ENCODE measurements around the gene CDK14.

Gene CDK14

DNA sequence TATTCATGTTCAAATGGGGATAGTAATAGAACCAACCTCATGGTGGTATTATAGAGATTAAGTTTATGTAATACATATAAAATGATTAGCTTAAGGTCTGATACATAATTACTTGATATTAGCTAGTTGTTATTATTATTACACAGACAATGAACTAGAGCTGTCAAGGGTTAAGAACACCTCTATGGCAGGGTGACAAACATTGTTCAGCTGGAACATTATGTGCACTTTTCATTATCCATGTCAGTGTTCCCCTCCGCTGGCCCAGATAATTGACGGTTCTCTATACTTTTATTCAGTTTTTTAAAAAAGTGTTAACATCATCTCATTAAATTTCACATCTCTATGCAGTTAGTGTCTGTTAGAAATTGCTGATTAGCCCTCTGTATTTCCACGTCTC lies 142.1 kb downstream of the CDK14 start:
- TF ChIP-seq, protein P1, sequence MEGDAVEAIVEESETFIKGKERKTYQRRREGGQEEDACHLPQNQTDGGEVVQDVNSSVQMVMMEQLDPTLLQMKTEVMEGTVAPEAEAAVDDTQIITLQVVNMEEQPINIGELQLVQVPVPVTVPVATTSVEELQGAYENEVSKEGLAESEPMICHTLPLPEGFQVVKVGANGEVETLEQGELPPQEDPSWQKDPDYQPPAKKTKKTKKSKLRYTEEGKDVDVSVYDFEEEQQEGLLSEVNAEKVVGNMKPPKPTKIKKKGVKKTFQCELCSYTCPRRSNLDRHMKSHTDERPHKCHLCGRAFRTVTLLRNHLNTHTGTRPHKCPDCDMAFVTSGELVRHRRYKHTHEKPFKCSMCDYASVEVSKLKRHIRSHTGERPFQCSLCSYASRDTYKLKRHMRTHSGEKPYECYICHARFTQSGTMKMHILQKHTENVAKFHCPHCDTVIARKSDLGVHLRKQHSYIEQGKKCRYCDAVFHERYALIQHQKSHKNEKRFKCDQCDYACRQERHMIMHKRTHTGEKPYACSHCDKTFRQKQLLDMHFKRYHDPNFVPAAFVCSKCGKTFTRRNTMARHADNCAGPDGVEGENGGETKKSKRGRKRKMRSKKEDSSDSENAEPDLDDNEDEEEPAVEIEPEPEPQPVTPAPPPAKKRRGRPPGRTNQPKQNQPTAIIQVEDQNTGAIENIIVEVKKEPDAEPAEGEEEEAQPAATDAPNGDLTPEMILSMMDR (IDR thresholded peaks at IDR 0.05; ENCODE audit: low read depth, low read length): no peak
- H3K4me3 ChIP-seq (ENCODE audit: low read depth, low read length): no peak overlapping the region
- no peaks in the 10 kb centered on the region for H3K27me3 ChIP-seq (ENCODE audit: insufficient read depth, low read depth, severe bottlenecking)
- no peak for DNase-seq
- H3K9me3 ChIP-seq (ENCODE audit: severe bottlenecking): peaks cover 3% of the 10 kb centered on the region
- no peak overlapping the region for H3K27ac ChIP-seq
- H3K36me3 ChIP-seq: no peaks in the 10 kb centered on the region

DNA sequence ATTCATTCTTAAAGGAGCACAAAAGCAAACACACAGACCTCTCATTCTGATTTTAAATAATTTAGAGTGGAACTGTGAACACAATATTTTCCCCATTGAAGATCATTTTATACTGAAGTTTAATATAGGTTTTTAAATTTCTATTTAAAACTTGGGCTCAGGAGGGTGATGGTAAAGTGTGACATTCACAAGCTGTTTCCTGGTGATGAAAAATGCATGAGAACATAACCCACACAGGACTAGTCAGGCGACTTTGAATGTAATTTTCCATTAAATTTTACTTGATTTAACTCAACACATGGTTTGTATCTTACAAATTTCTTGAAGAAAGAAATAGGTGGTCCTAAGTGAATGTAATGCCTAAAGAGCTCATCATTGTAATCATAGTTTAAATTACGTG lies 143.6 kb downstream of the CDK14 start:
- no peaks in the 10 kb centered on the region for H3K36me3 ChIP-seq
- no peak overlapping the region for H3K4me3 ChIP-seq (ENCODE audit: low read depth, low read length)
- no peak for DNase-seq
- no peak overlapping the region for H3K27ac ChIP-seq
- no peaks in the 10 kb centered on the region for H3K27me3 ChIP-seq (ENCODE audit: insufficient read depth, low read depth, severe bottlenecking)
- TF ChIP-seq, protein P1 (IDR thresholded peaks at IDR 0.05; ENCODE audit: low read depth, low read length): no peak
- no peaks in the 10 kb centered on the region for H3K9me3 ChIP-seq (ENCODE audit: severe bottlenecking)

DNA sequence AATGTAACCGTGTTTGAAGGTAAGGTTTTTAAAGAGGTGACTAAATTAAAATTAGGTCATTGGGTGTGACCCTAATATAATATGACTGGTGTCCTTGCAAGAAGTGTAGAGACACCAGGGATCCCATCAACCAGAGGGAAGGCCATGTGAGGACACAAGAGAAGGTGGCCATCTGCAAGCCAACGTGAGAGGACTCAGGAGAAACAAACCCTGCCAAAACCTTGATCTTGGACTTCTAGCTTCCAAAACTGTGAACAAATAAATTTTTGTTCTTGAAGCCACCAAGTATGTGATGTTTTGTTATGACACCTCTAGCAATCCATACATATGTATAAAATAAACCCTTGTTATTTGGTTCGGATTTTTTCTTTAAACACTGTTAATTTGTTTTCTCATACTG lies 144.3 kb downstream of the CDK14 start:
- no peak for DNase-seq
- H3K9me3 ChIP-seq (ENCODE audit: severe bottlenecking): no peaks in the 10 kb centered on the region
- TF ChIP-seq, protein P1 (IDR thresholded peaks at IDR 0.05; ENCODE audit: low read depth, low read length): no peak
- no peak overlapping the region for H3K4me3 ChIP-seq (ENCODE audit: low read depth, low read length)
- H3K36me3 ChIP-seq: no peaks in the 10 kb centered on the region
- no peaks in the 10 kb centered on the region for H3K27me3 ChIP-seq (ENCODE audit: insufficient read depth, low read depth, severe bottlenecking)
- H3K27ac ChIP-seq: no peak overlapping the region

DNA sequence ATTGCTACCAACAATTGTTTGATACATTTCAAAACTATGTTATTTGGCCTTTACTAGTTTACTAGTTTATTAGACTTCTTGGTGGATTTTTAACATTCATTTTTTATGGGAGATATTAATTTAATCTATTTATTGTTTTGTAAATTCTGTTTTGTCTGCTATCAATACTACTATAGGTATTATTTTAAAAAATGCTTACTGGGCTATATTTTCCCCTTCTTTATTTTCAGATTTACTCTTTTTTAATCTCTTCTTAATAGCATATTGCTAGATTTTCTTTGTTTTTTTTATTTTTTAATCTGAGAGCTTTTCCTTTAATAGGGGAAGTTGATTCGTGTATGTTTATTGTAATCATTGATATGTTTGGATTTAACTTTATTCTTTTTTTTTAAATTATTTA lies 147.5 kb downstream of the CDK14 start:
- Histone ChIP-seq H3K27me3 (ENCODE audit: insufficient read depth, low read depth, severe bottlenecking) (no peaks in the 10 kb centered on the region), H3K4me3 (ENCODE audit: low read depth, low read length) (no peak overlapping the region), H3K27ac (peak overlapping the region; percentile 14; the same call in 1 of the 2 replicates), H3K9me3 (ENCODE audit: severe bottlenecking) (no peaks in the 10 kb centered on the region), H3K36me3 (no peaks in the 10 kb centered on the region)
- TF ChIP-seq, protein P1 (IDR thresholded peaks at IDR 0.05; ENCODE audit: low read depth, low read length): no peak
- DNase-seq: no peak

DNA sequence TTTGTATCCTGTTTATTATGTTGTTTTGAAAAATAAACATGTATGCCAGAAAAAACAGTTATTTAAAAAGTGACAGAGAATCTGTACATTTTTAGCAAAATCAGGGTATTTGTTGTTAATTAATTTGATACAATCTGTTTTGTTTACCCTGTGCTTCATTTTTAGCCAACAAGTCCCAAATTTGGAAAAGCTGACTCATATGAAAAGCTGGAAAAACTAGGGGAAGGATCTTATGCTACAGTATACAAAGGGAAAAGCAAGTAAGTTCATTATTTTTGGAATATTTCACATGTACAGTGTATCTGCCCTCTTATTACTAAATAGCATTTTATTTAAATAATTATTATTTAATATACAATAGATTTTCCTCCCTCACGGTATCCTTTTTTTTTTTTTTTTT lies 151.4 kb downstream of the CDK14 start:
- Histone ChIP-seq H3K4me3 (ENCODE audit: low read depth, low read length) (no peak overlapping the region), H3K36me3 (no peaks in the 10 kb centered on the region), H3K27me3 (ENCODE audit: insufficient read depth, low read depth, severe bottlenecking) (no peaks in the 10 kb centered on the region), H3K27ac (no peak overlapping the region), H3K9me3 (ENCODE audit: severe bottlenecking) (no peaks in the 10 kb centered on the region)
- TF ChIP-seq, protein P1 (IDR thresholded peaks at IDR 0.05; ENCODE audit: low read depth, low read length): no peak
- DNase-seq: no peak

DNA sequence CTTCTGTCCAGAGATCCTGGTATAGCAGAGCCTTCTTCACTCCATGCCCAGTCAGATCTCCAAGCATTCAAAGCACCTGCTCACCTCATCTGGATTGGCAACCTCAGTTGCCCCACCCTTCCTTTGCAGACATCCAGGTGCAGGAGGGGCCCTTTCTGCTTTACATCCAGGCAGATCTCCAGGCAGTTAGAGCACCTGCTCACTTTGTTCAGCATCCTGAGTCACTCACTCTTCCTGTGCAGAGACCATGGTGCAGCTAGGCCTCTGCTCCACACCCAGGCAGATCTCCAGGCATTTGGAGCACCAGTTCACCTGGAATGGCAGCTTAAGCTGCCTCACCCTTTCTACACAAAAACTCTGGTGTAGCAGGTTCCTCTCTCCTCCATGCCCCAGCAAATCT lies 153.1 kb downstream of the CDK14 start:
- TF ChIP-seq, protein P1 (IDR thresholded peaks at IDR 0.05; ENCODE audit: low read depth, low read length): no peak
- DNase-seq: no peak
- Histone ChIP-seq H3K27me3 (ENCODE audit: insufficient read depth, low read depth, severe bottlenecking) (no peaks in the 10 kb centered on the region), H3K4me3 (ENCODE audit: low read depth, low read length) (no peak overlapping the region), H3K36me3 (no peaks in the 10 kb centered on the region), H3K27ac (no peak overlapping the region), H3K9me3 (ENCODE audit: severe bottlenecking) (no peaks in the 10 kb centered on the region)
